Suppressor macrophage treated with lipopolysaccharide for 4 hours (primary cell): ENCODE data around the gene RILPL1.
"Not testable (repeated sequence)": the region's sequence is repeated elsewhere in the genome, so short reads cannot be mapped to it uniquely, and the experiment has no call there.

Source experiments
- DNase-seq: peaks from one replicate; pipeline ENCODE4 v3.0.0-alpha.2; 2020

RILPL1 gene

GRCh38 chr12:123457980-123458779 is 75.3 kb downstream of the RILPL1 start, which contains the start of gene SNRNP35:
Gene SNRNP35 (plus strand): TSS chr12:123458139. CDS start chr12:123465541, 7,402 bp downstream.
- DNase-seq, result peak; percentile 90

DNA sequence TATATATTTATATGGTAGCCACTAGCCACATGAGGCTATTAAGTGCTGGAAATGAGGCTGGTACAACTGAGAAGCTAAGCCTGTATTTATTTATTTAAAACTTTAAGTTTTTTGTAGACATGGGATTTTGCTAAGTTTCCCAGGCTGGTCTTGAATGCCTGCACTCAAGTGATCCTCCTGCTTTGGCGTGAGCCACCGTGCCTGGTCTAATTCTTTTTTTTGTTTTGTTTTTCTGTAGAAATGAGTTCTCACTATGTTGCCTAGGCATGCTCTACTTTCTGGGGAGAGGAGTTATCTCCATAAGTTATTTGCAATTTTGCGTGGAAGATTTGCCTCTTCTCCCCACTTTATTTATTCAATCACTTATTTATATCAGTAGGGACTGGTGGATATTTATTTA is 80.4 kb downstream of the RILPL1 start:
- no peak for DNase-seq

GRCh38 chr12:123452276-123452550 is 81.3 kb downstream of the RILPL1 start:
- not testable (repeated sequence) for DNase-seq

GRCh38 chr12:123450636-123451035 is 82.9 kb downstream of the RILPL1 start:
- no peak for DNase-seq

DNA sequence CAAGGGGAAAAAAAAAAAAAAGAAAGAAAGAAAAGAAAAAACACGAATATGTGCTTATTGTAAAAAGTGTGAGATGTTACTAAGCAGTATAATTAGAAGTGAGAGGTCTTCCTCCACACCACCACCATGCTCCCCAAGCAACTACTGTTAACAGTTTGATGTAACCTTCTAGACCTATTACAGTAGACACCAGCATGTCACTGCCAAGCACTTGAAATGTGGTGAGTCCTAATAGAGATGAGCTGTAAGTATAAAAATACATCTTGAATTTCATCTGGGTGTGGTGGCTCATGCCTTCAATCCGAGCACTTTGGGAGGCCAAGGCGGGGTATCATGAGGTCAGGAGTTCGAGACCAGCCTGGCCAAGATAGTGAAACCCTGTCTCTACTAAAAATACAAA is 83.7 kb downstream of the RILPL1 start:
- no peak for DNase-seq

- peak; percentile 91 for DNase-seq
Observed at GRCh38 chr12:123449249-123449733, 84.2 kb downstream of the RILPL1 start.

- DNase-seq, result no peak
Observed at GRCh38 chr12:123446333-123446713, 87.2 kb downstream of the RILPL1 start.

- peak; percentile 35 for DNase-seq
Observed at GRCh38 chr12:123445388-123446332, 87.9 kb downstream of the RILPL1 start.

DNA sequence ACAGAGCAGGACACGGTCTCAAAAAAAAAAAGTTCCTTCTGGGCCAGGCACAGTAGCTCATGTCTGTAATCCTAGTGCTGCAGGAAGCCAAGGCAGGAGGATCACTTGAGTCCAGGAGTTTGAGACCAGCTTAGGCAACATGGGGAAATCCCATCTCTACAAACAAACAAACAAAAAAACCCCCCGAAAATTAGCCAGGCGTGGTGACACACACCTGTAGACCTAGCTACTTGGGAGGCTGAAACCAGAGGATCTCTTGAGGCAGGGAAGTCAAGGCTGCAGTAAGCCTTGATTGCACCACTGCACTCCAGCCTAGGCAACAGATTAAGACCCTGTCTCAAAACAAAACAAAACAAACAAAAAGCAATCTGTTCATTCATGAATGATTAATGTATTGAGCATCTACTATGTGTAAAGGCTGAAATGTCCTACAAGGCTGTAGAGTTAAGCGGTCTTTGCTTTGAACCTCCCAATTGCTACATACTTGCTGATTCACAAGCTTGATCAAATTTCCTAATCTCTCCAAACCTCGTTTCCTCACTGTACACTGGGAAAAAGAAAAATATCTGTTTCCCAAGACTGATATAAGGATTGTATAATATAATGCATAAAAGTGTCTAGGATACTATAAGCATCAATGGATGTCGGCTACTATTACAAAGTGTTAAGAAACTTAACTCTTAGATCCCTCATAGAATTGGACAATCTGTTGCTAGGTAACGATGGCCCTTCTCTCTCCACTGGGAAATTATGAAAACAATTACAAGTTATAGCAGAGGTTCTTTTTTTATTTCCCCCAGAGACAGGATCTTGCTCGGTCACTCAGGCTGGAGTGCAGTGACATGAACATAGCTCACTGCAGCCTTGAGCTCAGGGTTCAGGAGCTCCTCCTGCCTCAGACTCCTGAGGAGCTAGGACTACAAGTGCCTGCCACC is 89.2 kb downstream of the RILPL1 start:
- peak; percentile 84 for DNase-seq

DNA sequence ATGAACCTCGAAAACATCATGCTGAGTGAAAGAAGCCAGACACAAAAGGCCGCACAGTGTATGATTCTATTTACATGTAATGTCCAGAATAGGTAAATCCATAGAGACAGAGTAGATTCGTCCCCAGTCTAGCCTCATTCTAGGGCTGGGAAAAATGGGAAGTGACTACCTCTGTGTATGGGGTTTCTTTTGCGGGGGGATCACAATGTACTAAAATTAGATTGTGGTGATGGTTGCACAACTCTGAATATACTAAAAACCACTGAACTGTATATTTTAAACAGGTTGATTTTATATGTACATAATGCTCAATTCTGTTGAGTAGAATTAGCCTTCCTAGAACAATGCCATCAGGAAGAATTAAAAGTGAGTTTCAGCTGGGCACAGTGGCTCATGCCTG is 90.7 kb downstream of the RILPL1 start:
- no peak for DNase-seq

DNA sequence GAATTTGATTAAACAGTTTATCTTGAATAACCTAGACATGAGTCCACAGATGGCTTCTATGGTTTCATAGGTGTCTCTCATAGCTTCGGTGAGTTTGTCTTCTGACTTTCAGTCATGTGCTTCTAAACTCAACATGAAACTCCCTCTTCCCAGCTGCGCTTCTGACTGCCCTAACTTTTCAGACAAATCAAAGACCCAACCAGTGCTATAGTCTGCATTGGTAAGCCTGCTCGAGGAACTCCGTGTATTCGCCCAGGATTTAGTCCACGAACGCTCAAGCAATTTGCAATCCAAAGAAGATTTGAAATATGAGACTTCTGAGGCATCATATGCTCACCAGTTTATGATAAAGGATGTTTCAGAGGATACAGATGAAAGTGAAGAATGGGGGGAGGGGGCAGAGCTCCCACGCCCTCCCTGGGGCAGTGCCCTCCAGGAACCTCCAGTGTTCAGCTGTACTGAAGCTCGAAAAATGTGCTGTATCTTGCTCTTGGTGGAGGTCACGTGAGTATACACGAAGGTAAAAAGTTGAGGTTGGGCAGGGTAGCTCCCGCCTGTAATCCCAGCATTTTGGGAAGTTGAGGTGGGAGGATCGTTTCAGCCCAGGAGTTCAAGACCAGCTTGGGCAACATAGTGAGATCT is 91.9 kb downstream of the RILPL1 start:
- DNase-seq, result no peak

GRCh38 chr12:123436017-123436964 is 97.2 kb downstream of the RILPL1 start, which contains the start of gene RILPL2:
Gene RILPL2 (minus strand): TSS chr12:123436684. CDS start chr12:123436420, 264 bp downstream.
- peak; percentile 98 for DNase-seq

DNA sequence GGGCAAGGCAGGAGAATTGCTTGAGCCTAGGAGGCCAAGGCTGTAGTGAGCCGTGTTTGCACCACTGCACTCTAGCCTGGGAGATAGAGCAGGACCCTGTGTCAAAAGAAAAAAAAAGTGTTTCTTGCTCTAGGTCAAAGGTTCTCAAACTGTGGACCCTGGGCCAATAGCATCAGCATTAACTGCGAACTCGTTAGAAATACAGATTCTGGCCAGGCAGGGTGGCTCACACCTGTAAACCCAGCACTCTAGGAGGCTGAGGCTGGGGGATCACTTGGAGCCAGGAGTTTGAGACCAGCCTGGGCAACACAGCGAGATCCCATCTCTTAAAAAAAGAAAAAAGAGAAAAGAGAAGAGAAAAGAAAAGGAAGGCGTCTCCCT is 97.9 kb downstream of the RILPL1 start:
- DNase-seq, result no peak

DNA sequence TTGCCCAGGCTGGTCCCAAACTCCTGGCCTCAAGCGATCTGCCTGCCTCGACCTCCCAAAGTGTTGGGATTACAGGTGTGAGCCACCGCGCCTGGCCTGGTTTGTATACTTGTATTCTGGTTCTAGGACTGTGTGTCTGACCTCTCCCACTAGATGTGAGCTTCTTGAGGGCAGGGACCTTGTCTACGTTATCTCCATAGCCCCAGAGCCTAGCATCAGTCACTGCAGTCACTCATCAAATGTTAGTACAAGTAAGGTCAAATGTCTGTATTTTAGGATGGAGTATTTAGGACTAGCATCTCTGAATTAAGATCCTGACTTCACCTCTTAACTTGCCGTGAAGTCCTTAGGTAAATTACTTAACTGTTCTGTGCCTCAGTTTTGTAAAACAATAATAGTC is 99.9 kb downstream of the RILPL1 start:
- no peak for DNase-seq

DNA sequence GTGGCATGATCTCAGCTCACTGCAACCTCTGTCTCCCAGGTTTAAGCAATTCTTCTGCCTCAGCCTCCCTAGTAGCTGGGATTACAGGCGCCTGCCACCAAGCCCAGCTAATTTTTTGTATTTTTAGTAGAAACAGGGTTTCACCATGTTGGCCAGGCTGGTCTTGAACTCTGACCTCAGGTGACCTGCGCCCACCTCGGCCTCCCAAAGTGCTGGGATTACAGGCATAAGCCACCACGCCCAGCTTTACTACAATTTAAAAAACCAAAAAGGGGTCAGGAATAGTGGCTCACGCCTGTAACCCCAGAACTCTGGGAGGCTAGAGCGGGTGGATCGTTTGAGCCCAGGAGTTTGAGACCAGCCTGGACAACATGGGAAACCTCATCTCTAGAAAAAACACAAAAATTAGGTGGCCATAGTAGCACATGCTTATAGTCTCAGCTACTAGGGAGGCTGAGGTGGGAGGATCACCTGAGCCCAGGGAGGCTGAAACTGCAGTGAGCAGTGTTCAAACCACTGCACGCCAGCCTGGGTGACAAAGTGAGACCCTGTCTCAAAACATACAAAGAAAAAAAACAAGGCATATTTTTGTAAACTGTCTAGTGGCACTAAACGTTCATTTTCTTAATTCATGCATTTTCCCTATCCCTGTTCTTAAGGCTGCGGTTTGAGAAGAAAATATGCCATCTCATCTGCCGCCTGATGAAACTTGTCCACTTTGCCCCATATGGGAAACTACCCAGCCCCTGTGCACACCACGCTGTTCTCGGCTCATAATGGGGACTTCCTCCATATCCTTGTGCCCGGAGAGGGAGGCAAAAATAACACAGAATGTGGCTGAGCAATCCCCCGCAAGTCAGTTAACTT is 101.3 kb downstream of the RILPL1 start:
- peak; percentile 96 for DNase-seq

DNA sequence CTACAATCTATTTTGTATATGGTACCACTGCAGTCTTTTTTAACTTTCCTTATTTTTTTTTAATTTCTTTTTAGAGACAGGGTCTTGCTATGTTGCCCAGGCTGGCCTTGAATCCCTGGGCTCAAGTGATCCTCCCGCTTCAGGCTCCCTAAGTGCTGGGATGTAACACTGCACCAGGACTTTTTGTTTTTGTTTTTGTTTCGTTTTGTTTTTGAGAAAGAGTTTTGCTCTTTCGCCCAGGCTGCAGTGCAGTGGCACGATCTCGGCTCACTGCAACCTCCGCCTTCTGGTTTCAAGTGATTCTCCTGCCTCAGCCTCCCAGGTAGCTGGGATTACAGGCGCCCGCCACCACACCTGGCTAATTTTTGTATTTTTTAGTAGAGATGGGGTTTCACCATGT is 104.4 kb downstream of the RILPL1 start:
- not testable (repeated sequence) for DNase-seq

GRCh38 chr12:123428591-123428990 is 104.9 kb downstream of the RILPL1 start:
- no peak for DNase-seq

DNA sequence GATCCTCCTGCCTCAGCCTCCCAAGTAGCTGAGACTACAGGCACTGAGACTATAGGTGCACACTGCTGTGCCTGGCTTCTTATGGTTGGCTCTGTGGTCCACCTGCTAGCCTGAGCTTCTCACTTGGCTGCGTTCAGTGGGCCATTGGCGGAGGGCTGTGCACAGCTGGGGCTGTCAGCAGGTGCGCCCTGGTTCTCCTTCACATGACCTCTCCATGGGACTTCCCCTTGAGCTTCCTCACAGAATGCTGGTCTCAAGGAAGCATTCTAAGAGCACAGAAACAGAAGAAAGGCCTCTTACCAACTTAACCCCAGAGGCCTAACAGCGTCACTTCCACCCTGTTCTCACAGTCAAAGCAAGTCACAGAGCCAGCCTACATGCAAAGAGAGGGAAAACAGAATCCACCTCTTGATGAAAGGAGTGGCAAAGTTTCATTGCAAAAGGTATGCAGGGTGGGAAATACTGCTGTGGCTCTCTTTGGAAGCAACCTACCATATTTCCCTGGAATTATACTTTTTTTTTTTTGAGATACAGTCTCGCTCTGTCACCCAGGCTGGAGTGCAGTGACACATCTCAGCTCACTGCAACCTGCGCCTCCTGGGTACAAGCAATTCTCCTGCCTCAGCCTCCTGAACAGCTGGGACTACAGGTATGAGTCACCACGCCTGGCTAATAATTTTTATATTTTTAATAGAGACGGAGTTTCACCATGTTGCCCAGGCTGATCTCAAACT is 106.3 kb downstream of the RILPL1 start:
- no peak for DNase-seq

DNA sequence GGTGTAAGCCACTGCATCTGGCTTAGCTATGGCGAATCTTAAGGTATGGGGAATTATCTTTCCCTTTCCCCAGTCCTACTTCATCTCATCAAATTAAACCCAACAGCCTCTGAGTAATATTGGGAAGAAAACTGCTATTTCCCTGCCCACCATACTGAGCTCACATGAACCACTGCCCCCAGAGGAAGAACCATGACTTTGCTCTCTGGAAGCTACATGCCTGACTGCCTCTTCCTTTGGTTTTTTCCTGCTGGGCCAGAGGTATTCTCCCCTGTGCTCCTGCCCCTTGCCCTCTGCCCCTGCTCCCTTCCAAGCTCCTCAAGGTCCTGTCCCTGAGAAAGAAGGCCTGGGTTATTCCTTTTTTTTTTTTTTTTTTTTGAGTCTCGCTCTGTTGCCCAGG is 112.2 kb downstream of the RILPL1 start:
- DNase-seq, result no peak
